Upper lobe of left lung (tissue), 6 donors: Measurements from ENCODE around the gene TOMM6. TPM values are rescaled to one million over a fixed set of nuclear protein-coding genes. Genes with fewer than 3 reads are reported as not detected.

ENCODE experiments used
- ATAC-seq, 2 donors: fragments of 200-7000 bp; cut with Tn5 transposase; one replicate each; pipeline ENCODE4 v1.9.1; 2022; ENCODE audit warnings: mild to moderate bottlenecking in 2 of 2, moderate library complexity in 2 of 2; ENCODE audit not compliant: low FRiP score in 2 of 2
- DNase-seq, 2 donors: peaks; one replicate each; pipeline ENCODE4 v3.0.0-alpha.2; 2019 to 2020
- H3K27ac ChIP-seq, 4 donors: fragments of 200-600 bp; sonication (generic); one replicate each; pipeline ENCODE4 v1.5.1; 2016 to 2019
- H3K27me3 ChIP-seq, 4 donors: fragments of 200-600 bp; sonication (generic); one replicate each; pipeline ENCODE4 v1.5.1; 2017 to 2019
- H3K36me3 ChIP-seq, 4 donors: fragments of 200-600 bp; sonication (generic); one replicate each; pipeline ENCODE4 v1.5.1; 2016 to 2019
- H3K4me1 ChIP-seq, 4 donors: fragments of 200-600 bp; sonication (generic); one replicate each; pipeline ENCODE4 v1.5.1; 2018 to 2019
- H3K4me3 ChIP-seq, 4 donors: fragments of 200-600 bp; sonication (generic); one replicate each; pipeline ENCODE4 v1.5.1; 2017 to 2019; ENCODE audit warnings: mild to moderate bottlenecking in 2 of 4, moderate library complexity in 1 of 4
- H3K9me3 ChIP-seq, 4 donors: fragments of 200-600 bp; sonication (generic); one replicate each; pipeline ENCODE4 v1.5.1; 2018 to 2019
- EP300 ChIP-seq, 4 donors: sonication (generic); formaldehyde crosslinking; IDR thresholded peaks; one replicate each; pipeline ENCODE4 v1.5.1; 2017; ENCODE audit warnings: antibody characterized with exemption in 4 of 4, control low read depth in 2 of 4
- POLR2A ChIP-seq, 4 donors: fragments of 450-650 bp; IDR thresholded peaks; one replicate each; pipeline ENCODE4 v1.5.1; 2016 to 2017; ENCODE audit warnings: antibody characterized with exemption in 4 of 4, mild to moderate bottlenecking in 2 of 4
- POLR2AphosphoS5 ChIP-seq, 2 donors: sonication (generic); formaldehyde crosslinking; IDR thresholded peaks; one replicate each; pipeline ENCODE4 v1.5.1; 2017; ENCODE audit warnings: antibody characterized with exemption in 2 of 2
- WGBS, 2 donors: methylation state at CpG; one replicate each; pipeline ENCODE4 v1.1.5; 2017 to 2018; 5-methylcytosine and 5-hydroxymethylcytosine counted together
- total RNA-seq, 6 donors: library from RNA; depleted of rRNA in 4 of 6; stranded (reverse); fragments of >200 nt in 4 of 6; gene quantifications; one replicate each; pipeline versions ENCODE4 v1.1.0 to v1.2.1, GENCODE V29; 2016 to 2021
- TF ChIP-seq, protein P1 (sequence below), 6 experiments: fragments of 450-650 bp in 4 of 6; fragments of 200-600 bp in 2 of 6; sonication (generic) in 2 of 6; IDR thresholded peaks; one replicate each; pipeline ENCODE4 v1.5.1; 2016 to 2019; ENCODE audit warnings: antibody characterized with exemption in 6 of 6
- donor health status: DM: no; HTN: no; CAD: no; lungs with moderate emphysema.
- donor health status: DM: no; HTN: yes; CAD: no; lungs with severe emphysema.

TOMM6 gene
- total RNA-seq, 6 donors from 2014 or later: 7.3 to 169 (median 96.9) TPM

DNA sequence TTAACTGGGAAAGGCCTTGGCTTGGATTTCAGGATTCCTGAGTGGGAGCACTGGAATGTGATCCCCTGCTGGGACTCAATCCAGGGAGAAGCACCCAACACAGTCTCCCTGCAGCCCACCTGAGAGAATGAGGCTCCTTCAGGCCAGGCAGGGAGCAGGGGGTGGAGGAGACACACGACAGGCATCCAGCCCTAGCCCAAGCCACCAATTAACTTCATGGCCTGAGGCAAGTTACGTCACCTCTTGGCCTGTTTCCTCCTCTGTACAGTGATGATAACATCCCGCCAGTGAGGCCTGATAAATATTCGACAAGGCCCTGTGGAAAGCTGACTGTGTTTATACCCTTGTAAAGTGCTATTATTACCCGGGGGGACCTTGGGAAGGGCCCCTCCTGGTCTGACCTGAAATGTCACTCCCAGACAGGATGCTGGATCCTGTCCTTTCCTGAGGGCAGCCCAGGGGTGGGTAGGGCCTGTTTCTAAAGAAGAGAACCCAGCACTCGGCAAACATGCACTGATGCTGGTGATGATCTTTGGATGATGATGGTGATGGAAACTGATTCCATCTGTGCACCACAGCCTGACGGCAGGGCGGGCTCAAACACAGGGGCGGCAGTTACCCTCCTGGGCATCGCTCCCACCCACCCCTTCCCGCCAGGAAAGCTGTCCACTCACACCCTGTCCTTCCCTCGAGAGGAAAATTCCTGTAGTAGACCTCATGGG, 20.2 kb upstream of the TOMM6 start:
- no peaks in the 10 kb centered on the region for H3K9me3 ChIP-seq
- TF ChIP-seq POLR2AphosphoS5 (IDR thresholded peaks at IDR 0.05): peak in 1 of 2 donors; percentile 33
- TF ChIP-seq, protein P1, sequence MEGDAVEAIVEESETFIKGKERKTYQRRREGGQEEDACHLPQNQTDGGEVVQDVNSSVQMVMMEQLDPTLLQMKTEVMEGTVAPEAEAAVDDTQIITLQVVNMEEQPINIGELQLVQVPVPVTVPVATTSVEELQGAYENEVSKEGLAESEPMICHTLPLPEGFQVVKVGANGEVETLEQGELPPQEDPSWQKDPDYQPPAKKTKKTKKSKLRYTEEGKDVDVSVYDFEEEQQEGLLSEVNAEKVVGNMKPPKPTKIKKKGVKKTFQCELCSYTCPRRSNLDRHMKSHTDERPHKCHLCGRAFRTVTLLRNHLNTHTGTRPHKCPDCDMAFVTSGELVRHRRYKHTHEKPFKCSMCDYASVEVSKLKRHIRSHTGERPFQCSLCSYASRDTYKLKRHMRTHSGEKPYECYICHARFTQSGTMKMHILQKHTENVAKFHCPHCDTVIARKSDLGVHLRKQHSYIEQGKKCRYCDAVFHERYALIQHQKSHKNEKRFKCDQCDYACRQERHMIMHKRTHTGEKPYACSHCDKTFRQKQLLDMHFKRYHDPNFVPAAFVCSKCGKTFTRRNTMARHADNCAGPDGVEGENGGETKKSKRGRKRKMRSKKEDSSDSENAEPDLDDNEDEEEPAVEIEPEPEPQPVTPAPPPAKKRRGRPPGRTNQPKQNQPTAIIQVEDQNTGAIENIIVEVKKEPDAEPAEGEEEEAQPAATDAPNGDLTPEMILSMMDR (IDR thresholded peaks at IDR 0.05): no peak
- DNase-seq (peak in 1 of 2 donors; percentile 76), ATAC-seq (peak; percentile 49 to 79)
- H3K27me3 ChIP-seq: no peaks in the 10 kb centered on the region
- peaks cover 3 to 26% (median 21%) of the 10 kb centered on the region in 4 donors for H3K36me3 ChIP-seq
- peaks cover 17 to 26% (median 24%) of the 10 kb centered on the region in 4 donors for H3K4me1 ChIP-seq
- no peak overlapping the region for H3K4me3 ChIP-seq
- H3K27ac ChIP-seq: peak overlapping the region; percentile 61 to 81 (median 75)
- 33 to 43% methylated on average over 12 of the region's 12 CpGs for WGBS, 2 donors

GRCh38 chr6:41768545-41769308, 18.8 kb upstream of the TOMM6 start:
- Histone ChIP-seq H3K27ac (peak overlapping the region; percentile 61 to 81 (median 75)), H3K4me3 (no peak overlapping the region), H3K4me1 (peaks cover 17 to 26% (median 24%) of the 10 kb centered on the region in 4 donors), H3K27me3 (no peaks in the 10 kb centered on the region), H3K9me3 (no peaks in the 10 kb centered on the region), H3K36me3 (peaks cover 9 to 40% (median 33%) of the 10 kb centered on the region in 4 donors)
- WGBS, 2 donors: 50 to 72% methylated on average over 5 to 10 of the region's 10 CpGs
- peak; percentile 42 to 50 for ATAC-seq
- DNase-seq: peak in 1 of 2 donors; percentile 70
- TF ChIP-seq EP300 (IDR thresholded peaks at IDR 0.05) (no peak), POLR2AphosphoS5 (IDR thresholded peaks at IDR 0.05) (no peak), POLR2A (IDR thresholded peaks at IDR 0.05) (no peak)
- TF ChIP-seq, protein P1 (IDR thresholded peaks at IDR 0.05): no peak

DNA sequence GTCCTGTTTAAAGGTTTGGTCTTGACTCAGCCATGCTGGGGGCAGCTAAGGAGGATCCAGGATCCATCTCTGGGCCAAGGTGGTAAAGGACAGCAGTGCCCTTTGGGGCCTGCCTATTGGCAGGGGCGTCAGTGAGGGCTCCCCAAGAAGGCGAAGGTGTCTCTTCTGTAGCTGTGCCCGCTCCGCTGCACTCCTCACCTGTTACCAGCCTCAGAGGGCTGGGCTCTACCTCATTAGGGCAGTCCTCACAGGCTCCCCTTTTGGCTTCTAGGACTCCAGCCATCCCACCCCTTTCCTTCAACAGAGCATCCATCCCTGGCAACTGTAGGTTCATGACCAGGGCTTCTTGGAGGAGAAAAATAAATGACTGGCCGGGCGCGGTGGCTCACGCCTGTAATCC, 18.1 kb upstream of the TOMM6 start:
- no peak overlapping the region for H3K4me3 ChIP-seq
- WGBS, 2 donors: 96 to 99% methylated on average over 8 of the region's 8 CpGs
- H3K9me3 ChIP-seq: no peaks in the 10 kb centered on the region
- H3K36me3 ChIP-seq: peaks cover 9 to 47% (median 39%) of the 10 kb centered on the region in 4 donors
- peaks cover 17 to 26% (median 24%) of the 10 kb centered on the region in 4 donors for H3K4me1 ChIP-seq
- ATAC-seq (no peak), DNase-seq (no peak)
- TF ChIP-seq EP300 (IDR thresholded peaks at IDR 0.05) (no peak), POLR2A (IDR thresholded peaks at IDR 0.05) (no peak), POLR2AphosphoS5 (IDR thresholded peaks at IDR 0.05) (no peak)
- TF ChIP-seq, protein P1 (IDR thresholded peaks at IDR 0.05): no peak
- peak overlapping the region in 3 of 4 donors; percentile 73 to 81 (median 77) for H3K27ac ChIP-seq
- H3K27me3 ChIP-seq: no peaks in the 10 kb centered on the region

DNA sequence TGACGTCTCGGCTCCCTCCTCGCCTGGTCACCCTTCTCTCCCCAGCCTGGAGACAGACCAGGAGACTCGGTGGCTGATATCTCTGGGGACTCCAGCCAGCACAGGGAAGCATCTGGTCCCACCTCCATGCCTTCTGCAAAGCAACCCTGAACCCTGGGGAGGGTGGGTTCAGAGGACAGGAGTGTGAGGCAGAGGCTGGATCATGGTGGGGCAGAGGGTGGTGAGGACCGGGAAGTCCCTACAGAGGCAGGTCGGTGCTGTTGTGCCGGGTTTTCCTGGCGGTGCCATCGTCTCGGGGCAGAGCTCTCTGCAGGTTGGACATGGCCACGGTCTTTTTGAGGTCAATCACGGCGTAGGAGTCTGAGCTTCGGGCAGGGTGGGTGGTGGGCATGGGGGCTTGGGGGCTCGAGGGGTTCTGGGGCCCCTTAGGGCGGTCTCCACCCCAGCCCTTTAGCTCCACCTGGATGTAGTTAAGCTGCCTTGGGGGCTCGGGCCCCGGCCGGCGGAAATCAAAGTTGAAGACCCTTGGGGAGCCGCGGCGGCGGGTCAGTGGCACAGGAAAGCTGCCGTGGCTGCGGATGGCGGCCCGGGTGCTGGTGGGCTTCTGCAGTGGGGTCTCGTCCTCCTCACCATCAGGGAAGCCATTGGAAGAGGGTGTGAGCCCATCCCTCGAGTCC, 17.0 kb upstream of the TOMM6 start:
- no peaks in the 10 kb centered on the region for H3K9me3 ChIP-seq
- H3K4me3 ChIP-seq: no peak overlapping the region
- H3K36me3 ChIP-seq: peaks cover 9 to 58% (median 47%) of the 10 kb centered on the region in 4 donors
- DNase-seq: peak in 1 of 2 donors; percentile 84
- no peaks in the 10 kb centered on the region for H3K27me3 ChIP-seq
- H3K4me1 ChIP-seq: peaks cover 17 to 26% (median 24%) of the 10 kb centered on the region in 4 donors
- ATAC-seq: no peak
- WGBS, 2 donors: 93 to 94% methylated on average over 15 to 30 of the region's 30 CpGs
- H3K27ac ChIP-seq: no peak overlapping the region
- TF ChIP-seq, protein P1 (IDR thresholded peaks at IDR 0.05): no peak
- TF ChIP-seq EP300 (IDR thresholded peaks at IDR 0.05) (no peak), POLR2AphosphoS5 (IDR thresholded peaks at IDR 0.05) (no peak), POLR2A (IDR thresholded peaks at IDR 0.05) (no peak)
